Globus pallidus (tissue), 1 donor: ENCODE data around the gene P2RX4.
"Not testable (repeated sequence)": the region's sequence is repeated elsewhere in the genome, so short reads cannot be mapped to it uniquely, and the experiment has no call there.

Experiments
- DNase-seq: peaks from one replicate; pipeline ENCODE4 v3.0.0-alpha.2; 2015; ENCODE audit warnings: low spot score

The P2RX4 gene

DNA sequence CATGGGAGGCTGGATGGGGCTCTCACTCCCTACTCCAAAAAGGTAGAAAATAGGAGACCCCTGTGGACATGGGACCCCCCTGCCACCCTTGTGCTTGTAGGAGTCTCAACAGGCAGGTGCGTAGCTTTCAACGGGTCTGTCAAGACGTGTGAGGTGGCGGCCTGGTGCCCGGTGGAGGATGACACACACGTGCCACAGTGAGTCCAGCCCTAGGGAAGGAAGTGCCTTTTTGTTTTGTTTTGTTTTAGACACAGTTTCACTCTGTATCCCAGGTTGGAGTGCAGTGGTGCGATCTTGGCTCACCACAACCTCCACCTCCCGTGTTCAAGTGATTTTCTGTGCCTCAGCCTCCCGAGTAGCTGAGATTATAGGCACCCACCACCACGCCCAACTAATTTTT is 12.9 kb downstream of the P2RX4 start:
- no peak for DNase-seq

- DNase-seq, result no peak
Observed at GRCh38 chr12:121223292-121224285, 13.7 kb downstream of the P2RX4 start.

DNA sequence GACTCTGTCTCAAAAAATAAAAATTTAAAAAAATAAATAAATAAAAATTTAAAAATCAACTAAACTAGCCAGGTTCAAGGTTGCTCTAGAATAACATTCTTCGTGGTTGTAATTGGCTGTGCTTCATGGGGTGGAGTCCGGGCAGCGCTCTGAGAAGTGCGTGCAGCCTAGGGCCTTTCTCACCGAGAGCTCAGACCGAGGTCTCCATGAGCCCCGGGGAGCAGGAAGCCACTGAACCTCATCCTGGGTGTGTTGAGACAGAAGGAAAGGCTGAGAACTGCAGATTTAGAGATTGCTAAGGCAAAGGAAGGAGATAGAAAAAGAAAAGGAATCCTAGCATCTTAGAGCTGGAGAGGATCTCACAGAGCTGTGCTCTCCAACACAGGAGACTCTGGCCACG is 14.7 kb downstream of the P2RX4 start:
- no peak for DNase-seq

DNA sequence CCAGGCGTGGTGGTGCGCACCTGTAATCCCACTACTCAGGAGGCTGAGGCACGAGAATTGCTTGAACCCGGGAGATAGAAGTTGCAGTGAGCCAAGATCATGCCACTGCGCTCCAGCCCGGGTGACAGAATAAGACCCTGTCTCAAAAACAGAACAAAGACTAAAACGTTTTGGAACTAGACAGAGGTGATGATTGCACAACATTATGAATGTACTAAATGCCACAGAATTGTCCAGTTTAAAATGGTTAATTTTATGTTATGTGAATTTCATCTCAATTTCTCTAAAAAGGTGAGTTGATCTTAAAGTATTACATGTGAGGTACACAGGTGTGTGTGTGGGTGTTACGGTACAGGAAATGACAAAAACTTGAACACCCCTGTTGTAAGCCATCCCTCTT is 16.5 kb downstream of the P2RX4 start:
- no peak for DNase-seq

- not testable (repeated sequence) for DNase-seq
Observed at GRCh38 chr12:121226871-121227270, 16.9 kb downstream of the P2RX4 start.

DNA sequence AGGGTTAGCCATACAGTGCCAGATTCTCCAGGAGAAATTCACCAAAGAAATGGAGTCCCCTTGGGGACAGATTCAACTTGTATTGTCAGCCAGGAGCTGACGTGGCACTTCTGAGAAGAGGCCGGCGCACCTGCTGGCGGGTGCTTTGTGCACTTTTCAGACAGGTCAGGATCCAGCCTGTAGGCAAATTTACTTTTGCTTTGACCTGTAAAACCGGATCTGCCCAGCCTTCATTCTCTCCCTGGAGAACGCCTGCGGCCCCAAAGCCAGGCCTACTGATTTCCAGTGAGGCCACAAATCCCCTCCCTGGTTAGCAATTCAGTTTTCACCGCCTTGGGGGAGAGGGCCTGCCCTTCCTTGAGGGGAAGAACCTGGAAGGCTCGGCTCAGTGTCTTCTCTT is 17.4 kb downstream of the P2RX4 start:
- DNase-seq, result no peak

- no peak for DNase-seq
Observed at GRCh38 chr12:121228919-121229665, 19.2 kb downstream of the P2RX4 start.

- DNase-seq, result peak; percentile 63
Observed at GRCh38 chr12:121229826-121230537, 20.1 kb downstream of the P2RX4 start.

DNA sequence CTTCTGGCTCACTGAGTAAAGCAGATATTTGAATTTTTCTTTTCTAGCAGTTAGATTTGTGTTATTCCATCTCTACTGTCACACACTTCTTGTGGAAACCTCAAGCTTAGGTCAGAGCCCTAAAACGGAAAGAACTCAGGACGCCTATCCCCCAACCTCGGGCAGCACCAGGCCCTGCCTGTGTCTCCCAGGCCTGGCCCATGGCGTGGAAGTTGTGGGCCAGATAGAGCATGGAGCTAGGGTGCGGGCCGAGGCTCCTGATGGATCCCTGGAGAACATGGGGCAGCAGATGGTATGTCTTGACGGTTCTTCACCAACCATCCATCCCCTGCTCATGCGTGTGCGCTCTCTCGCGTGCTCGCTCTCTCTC is 20.6 kb downstream of the P2RX4 start:
- no peak for DNase-seq

DNA sequence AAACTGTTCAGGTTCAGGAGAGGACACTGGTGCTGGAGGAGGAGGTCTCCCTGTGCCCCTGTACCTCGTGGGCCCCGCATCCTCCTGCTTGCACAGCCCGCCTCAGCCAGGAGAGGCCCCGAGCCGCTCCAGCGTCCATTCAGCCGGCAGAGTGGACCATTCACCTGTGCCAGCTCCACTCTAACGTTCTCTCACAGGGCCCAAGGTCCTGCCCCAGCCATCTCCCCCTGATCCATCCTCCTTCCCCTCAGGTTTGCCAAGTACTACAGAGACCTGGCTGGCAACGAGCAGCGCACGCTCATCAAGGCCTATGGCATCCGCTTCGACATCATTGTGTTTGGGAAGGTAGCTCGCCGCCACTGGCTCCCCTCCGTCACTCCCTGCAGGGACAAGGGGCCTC is 22.2 kb downstream of the P2RX4 start:
- DNase-seq, result no peak

GRCh38 chr12:121232977-121233627 is 23.2 kb downstream of the P2RX4 start:
- no peak for DNase-seq

GRCh38 chr12:121233628-121234020 is 23.7 kb downstream of the P2RX4 start:
- DNase-seq, result no peak

DNA sequence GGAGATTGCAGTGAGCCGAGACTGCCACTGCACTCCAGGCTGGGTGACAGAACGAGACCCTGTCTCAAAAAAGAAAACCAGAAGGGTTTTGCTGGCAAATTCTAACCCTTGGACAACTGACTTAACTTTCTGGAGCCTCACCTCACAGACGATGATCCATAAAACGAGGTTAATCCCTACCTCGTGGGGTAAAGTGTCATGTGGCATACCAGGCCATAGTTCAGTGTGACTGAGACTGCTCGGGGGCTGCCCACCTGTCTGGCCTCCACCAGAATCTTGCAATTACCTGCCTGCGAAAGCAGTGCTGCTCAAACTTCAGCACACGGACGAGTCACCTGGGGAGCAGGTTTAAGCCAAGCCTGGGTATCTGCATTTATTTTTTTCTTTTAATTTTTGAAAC is 26.8 kb downstream of the P2RX4 start:
- no peak for DNase-seq

DNA sequence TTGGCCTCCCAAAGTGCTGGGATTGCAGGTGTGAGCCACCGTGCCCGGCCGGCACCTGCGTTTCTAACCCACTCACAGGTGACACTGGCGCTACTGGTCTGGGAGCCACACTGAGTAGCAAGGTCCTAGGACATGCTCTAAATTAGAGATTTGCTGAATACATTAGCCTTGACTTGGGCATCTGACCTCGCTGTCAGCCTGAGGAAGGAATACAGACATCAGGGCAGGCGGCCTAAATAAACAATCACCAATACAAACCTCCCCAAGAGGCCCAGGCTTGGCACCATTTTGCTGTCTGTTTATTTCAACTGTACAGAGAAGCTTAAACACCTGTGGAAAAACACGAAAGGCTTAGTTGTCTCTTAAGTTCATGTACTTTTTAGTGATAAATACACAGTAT is 27.5 kb downstream of the P2RX4 start:
- no peak for DNase-seq

- DNase-seq, result no peak
Observed at GRCh38 chr12:121238086-121238485, 28.2 kb downstream of the P2RX4 start.

GRCh38 chr12:121238604-121239350 is 28.8 kb downstream of the P2RX4 start:
- no peak for DNase-seq

GRCh38 chr12:121239351-121240061 is 29.6 kb downstream of the P2RX4 start:
- no peak for DNase-seq

DNA sequence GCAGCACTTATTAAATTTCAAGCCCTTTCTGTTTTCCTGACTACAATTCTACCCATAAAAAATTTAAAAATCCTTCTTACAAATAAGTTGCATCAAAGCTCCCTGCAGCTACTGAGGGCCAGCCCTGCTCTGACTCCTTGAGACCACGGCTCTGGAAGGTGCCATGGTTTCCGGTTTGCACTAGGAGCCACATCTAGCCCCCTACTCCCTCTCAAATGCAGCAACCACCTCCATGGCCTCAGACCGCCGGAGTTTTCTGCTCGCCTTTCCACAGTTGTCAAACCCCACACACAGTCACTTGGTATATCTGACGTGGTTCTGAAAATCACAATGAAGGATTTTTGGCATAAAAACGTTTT is 30.1 kb downstream of the P2RX4 start:
- DNase-seq, result no peak

DNA sequence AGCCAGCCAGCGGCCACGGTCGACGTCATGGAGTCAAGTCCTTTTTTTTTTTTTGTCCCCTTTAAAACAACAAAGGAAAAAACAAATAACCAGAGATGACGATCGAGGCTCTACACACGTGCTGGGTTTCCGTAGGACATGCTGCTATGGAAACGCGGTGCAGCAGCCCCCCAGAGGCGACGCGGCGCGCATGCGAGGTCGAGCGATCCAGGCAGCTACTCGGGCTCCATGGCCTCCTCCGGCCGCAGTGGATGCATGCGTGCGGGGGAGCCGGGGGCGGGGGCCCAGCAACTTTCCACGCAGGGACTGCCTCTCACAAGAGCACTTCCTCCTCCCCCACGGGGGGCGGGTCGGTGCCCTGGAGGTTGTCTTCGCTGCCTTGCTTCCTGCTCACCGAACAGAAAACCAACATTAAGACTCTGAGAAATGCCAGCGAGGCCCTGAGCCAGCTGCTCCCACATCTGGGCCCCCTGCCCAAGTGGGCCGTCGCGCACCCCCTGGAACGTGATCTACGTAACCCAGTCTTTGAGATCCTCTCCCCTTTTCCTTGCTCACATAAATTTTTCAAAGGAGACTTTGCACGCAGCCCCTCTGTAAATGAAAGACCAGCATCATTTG is 30.7 kb downstream of the P2RX4 start:
- DNase-seq, result no peak
